Stromal cell of bone marrow (primary cell): ENCODE measurements around the gene TMPRSS11E.
"Not testable (repeated sequence)": the region's sequence is repeated elsewhere in the genome, so short reads cannot be mapped to it uniquely, and the experiment has no call there.

Experiments used
- DNase-seq: peaks from one replicate; pipeline ENCODE4 v3.0.0-alpha.2; 2012; ENCODE audit warnings: low read depth

TMPRSS11E gene, protein sequence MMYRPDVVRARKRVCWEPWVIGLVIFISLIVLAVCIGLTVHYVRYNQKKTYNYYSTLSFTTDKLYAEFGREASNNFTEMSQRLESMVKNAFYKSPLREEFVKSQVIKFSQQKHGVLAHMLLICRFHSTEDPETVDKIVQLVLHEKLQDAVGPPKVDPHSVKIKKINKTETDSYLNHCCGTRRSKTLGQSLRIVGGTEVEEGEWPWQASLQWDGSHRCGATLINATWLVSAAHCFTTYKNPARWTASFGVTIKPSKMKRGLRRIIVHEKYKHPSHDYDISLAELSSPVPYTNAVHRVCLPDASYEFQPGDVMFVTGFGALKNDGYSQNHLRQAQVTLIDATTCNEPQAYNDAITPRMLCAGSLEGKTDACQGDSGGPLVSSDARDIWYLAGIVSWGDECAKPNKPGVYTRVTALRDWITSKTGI

DNA sequence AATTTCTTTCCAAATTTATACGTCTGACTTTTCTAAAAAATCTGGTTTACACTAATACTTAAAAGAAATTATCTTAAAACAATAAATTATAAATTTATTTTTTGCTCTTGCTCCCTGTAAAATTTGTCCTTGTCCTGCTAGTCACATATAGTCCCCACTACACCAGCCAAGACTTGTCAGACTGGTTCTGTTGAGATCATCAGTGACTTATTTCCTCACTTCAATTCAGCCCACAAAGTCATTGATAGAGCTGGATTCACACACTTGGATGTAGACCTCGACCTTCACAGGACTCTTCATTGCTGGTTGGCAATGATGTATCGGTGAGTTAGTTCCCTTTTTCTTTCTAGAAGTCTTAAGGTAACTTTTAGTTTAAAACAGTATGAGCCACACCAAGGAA lies at the start of gene TMPRSS11E:
Gene TMPRSS11E (plus strand): TSS at position 263 of the 400 bp plus-strand sequence. CDS start 50 bp downstream, at position 313.
- DNase-seq: no peak

DNA sequence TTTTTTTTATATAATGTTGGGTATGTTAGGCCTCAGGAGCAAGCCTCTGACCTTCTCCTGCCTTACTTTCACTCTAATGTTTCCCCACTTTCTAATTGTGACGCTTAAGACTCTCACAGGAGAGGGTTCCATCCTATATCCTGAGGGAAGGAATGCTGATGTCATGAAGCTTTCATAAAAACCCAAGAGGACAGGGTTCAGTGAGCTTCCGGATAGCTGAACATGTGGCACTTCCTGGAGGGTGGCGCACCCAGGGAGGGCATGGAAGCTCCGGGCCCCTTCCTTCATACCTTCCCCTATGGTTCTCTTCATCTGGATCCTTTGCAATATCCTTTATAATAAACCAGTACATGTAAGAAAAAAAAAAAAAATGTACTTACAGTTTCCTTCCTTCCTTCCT lies 48.0 kb upstream of the TMPRSS11E start:
- no peak for DNase-seq

DNA sequence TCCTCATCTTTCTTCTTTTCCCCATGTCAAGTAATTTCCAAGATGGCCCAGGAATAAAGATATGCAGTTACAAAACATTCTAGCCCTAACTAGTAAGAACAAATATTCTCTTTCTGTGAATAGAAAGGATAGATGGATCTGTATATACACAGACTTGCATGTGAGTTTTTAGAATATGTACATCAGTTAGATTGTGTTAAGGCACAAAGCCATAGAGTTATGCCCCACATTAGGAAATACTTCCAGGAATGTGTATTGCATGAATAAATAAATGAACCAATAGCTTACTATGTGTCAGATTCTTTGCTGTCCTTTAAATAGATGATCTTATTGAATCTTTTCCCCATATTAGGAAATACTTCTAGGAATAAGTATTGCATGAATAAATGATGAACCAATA lies 46.0 kb upstream of the TMPRSS11E start:
- no peak for DNase-seq

DNA sequence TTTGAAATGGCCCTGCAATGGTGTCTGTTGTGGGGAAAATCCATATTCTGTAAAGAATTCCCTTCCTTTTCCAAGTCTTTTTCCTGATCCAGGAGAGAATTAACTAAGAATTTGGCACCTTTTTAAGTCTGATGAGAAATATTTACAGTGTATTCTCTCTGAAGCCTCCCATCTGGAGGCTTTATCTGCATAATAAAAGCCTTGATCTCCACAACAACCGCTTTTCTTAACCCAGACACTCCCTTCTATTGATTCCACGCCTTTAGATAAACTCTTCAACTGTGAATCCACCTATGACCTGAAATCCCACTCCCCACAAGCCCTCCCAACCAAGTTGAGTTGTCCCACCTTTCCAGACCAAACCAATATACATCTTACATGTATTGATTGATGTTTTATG lies 43.1 kb upstream of the TMPRSS11E start:
- DNase-seq: no peak

DNA sequence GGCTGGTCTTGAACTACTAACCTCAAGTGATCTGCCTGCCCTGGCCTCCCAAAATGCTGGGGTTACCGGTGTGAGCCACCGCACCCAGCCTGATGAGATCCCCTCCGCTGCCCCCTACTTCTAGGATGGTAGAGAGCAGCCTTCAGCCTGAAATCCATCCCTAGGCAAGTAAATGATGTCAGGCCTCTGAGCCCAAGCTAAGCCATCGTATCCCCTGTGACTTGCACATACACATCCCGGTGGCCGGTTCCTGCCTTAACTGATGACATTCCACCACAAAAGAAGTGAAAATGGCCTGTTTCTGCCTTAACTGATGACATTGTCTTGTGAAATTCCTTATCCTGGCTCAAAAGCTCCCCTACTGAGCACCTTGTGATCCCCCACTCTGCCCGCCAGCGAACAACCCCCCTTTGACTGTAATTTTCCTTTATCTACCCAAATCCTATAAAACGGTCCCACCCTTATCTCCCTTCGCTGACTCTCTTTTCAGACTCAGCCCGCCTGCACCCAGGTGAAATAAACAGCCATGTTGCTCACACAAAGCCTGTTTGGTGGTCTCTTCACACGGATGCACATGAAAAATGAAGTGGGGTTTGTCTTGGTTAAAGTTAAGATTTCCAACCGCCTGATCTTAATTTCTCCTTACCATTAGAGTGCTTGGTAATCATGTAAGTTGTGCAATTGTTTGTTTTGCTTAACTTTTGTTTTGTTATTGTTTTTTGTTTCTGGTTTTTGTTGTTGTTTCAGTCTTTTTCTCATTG lies 41.4 kb upstream of the TMPRSS11E start:
- not testable (repeated sequence) for DNase-seq

DNA sequence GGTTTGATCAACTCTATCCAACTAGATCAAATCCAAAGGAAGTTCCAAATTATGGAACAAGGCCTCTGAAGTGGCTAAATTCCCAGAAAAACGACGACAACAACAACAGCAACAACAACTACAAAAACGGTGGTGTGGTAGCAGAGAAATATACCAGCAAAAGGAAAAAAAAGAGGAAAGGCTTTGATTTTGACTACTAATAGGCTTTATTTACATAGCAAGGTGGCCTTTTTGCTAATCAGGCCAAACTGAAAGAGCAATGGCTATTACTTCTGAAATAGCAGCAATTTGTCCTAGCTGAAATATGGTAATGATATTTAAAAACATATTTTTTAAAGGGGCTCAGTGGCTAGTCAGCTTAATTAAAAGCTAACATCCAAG lies 40.8 kb upstream of the TMPRSS11E start:
- DNase-seq: no peak

DNA sequence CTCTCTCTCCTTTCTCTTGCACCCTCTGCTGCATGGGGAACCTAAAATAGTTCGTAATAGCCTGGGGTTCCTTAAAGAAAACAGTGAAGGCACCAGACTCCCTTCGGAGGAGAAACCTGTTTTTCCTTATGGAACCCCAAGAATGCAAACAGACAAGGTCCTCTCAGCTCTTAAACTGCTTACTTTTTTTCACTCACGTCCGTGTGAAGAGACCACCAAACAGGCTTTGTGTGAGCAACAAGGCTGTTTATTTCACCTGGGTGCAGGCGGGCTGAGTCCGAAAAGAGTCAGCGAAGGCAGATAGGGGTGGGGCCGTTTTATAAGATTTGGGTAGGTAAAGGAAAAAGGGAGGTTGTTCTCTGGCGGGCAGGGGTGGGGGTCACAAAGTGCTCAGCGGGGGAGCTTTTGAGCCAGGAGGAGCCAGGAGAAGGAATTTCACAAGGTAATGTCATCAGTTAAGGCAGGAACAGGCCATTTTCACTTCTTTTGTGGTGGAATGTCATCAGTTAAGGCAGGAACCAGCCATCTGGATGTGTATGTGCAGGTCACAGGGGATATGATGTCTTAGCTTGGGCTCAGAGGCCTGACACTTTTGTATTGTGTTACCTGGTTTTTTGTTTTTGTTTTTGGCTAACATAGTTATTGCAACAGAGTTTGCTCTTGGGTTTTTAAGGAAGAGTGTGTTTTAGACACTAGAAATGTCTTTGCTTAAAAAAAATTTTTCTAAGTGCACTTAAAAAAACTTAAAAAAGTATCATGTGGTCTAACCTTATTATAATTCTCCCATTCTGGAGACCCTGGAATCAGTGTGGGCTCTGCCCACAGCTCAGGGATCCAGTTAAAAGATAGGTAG lies 40.0 kb upstream of the TMPRSS11E start:
- not testable (repeated sequence) for DNase-seq

DNA sequence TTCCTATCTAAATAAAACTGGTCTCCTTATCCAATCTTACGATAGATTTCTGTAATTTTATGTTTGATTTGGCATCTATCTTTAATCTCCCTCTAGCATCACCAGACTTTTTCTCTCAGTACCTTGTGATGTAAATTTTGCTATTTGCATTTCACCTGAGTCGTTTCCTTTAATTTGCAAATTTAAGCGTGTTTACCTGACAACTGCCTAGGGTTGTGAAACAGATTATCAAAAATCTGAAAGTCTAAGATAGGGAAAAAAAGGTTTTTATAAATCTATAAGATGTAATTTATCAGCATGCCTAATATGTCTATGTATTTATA lies 39.4 kb upstream of the TMPRSS11E start:
- no peak for DNase-seq

DNA sequence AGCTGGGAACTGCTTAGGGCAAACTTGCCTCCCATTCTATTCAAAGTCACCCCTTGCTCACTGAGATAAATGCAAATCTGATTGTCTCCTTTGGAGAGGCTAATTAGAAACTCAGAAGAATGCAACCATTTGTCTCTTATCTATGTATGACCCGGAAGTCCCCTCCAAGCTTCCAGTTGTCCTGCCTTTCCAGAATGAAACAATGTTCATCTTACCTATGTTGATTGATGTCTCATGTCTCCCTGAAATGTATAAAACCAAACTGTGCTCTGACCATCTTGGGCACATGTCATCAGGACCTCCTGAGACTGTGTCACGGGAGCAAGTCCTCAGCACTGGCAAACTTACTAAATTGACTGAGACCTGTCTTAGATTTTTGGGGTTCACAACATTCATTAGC lies 37.1 kb upstream of the TMPRSS11E start:
- DNase-seq: no peak

DNA sequence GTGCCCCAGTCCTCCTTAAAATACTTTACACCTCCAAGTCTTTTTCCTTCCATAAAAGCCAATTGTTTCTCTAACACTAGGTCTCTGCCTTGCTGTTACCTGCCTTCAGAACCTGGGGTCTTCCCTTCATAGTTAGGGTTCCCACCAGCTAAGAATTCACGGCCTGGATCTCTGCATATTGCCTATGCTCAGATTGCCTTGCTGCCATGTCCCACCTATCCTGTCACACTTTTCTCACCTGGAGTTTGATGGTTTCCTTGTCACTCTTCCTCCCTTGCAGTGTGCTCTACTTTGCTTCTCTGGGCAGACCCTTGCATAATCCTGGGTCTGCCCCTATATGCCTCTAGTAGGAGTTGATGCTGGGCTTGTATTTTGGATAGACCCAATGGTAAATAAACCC lies 36.6 kb upstream of the TMPRSS11E start:
- DNase-seq: no peak

DNA sequence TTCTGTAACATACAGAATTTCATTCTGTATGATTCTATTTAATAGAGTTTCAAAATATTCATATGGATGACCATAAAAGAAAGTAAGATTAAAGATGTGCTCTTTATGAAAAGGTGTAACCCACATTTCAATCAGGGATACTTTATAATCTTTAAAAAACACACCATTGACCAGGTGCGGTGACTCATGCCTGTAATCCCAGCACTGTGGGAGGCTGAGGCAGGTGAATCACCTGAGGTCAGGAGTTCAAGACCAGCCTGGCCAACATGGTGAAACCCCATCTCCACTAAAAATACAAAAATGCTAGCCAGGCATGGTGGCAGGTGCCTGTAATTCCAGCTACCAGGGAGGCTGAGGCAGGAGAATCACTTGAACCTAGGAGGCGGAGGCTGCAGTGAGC lies 35.2 kb upstream of the TMPRSS11E start:
- DNase-seq: not testable (repeated sequence)

DNA sequence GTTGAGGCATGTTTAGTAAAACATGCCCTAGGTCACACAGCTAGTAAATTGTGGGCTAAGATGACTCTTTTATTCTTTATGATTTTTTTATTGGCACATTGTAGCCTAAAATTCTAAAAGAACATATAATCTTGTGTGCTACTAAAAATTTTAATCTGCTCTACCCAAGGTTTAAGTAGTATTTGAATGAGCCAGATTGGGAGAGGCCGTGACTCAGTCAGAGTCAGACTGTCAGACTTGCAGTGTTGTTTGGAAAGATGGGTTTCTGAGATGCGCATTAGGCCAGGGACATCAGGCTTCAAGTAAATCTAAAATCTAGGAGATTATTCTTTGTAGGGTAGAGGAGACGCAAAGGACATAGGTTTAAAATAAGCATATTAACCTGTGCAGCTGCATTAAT lies 30.7 kb upstream of the TMPRSS11E start:
- DNase-seq: peak; percentile 12

DNA sequence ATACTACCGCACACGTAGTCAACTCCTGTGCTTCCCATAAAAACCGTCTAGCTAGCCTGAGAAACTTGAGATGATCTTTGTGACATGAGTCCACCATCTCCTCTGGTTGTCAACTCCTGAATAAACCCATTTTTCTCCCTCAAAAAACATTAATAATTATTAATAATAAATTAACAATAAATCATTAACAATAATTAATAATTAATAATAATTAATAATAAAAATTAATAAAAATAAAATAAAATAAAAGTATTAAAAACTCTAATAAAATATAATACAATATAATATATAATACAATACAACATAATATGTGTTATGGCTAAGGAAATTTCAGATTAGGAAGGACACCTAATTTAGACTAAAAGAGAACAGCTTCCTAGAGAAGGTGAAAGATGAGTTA lies 20.7 kb upstream of the TMPRSS11E start:
- DNase-seq: no peak

DNA sequence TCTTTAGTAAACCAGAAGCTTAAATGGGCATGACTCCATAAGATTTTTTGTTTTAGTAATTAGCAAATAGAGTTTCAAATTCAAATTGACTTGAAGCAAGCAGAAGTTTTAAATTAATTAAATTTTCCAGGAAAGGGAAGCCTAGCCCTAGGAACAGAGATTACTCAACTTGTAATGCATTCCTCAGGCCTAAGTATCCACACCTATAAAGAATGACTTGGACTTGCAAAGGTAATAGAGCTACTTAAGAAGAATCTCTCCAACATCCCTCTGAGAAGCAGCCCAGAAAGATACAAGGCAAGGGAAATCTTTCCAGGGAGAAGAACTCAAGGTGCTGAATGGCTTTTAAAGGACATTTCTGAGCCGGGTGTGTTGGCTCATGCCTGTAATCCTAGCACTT lies 16.9 kb upstream of the TMPRSS11E start:
- no peak for DNase-seq

DNA sequence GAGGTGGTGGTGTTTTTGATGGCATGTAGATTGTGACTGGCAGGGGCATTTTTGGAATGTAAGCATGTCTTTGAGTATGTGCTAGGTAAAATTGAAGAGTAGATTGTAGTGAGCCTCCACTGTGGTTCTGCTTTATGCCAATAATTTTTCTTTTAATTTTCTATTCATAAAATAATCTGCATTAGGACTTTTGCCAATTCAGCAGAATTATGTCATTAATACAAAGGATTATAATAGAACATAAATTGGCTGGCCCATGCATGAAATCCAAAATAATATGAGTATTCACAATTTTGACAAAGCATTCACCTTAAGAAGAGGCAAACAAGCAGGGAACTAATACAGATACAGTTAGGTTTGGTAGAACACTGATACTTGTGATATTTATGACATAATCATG lies 14.9 kb upstream of the TMPRSS11E start:
- no peak for DNase-seq

DNA sequence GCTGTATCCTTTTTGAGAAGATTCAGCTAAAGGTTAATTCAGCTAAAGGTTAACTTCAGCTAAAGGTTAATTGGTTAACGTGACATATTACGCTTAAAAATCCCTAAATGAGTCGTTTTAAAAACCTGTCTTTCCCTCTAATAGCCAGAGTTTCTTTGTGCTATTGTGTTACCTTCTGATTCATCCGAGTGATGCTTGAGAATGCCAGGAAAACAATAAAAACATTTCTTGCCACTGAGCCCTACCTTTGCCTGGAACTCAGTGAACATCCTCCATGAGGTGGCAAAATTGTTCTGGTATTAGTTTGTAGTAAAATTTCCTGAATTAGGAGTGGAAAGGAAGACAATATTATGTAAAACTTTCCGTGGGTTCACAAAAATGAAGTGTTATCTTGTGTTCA lies 13.7 kb upstream of the TMPRSS11E start:
- DNase-seq: no peak

DNA sequence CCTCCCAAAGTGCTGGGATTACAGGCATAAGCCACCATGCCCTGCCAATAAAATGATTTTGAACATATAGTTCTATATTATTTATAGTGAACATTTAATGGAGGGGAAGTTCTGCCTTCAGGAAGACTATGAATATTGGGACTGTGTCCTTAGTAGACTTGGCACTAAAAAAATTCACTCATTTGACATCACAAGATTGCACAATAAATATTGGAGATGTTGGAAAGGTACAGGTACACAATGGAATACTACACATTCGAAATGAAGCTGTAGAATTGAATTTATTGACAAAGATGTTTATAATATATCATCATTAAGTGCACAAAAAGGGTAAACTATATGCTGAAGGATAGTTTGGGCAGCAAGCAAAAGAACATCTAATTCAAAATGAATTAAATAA lies 13.0 kb upstream of the TMPRSS11E start:
- no peak for DNase-seq

DNA sequence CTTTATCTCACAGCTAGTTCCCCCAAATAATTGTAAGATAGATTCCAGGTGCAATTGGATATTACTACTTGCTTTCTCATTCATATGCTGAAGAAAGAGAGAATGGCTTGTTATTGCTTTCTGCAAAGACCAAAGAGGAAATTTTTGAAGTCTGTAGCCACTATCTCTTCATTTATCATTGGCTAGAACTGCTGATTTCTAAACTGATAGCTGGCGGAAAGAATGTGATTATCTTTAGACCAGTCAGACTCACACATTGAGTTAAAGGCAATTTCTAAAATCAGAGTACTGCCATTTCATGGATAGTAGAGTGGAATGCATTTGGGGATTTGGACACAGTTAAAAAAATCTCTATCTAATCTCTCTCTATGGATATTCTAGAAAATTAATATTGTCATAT lies 12.4 kb upstream of the TMPRSS11E start:
- DNase-seq: no peak

DNA sequence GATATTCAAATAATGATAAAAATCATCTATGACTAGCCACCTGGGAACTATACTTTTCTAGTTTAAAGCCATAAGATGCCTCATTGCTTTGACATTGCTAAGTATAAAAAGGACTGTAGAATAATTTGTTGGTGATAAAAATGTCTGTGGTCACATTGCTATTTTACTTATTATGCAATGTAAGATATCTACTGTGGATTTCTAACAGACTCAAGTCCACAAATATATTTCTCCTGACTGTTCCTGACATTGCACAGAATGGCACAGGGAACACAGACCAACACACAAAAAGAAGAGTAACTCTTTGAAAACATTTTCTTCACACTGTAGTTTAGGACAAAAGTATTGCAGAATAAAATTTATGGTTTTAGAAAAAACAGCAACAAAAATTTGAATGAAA lies 2.2 kb upstream of the TMPRSS11E start:
- no peak for DNase-seq

DNA sequence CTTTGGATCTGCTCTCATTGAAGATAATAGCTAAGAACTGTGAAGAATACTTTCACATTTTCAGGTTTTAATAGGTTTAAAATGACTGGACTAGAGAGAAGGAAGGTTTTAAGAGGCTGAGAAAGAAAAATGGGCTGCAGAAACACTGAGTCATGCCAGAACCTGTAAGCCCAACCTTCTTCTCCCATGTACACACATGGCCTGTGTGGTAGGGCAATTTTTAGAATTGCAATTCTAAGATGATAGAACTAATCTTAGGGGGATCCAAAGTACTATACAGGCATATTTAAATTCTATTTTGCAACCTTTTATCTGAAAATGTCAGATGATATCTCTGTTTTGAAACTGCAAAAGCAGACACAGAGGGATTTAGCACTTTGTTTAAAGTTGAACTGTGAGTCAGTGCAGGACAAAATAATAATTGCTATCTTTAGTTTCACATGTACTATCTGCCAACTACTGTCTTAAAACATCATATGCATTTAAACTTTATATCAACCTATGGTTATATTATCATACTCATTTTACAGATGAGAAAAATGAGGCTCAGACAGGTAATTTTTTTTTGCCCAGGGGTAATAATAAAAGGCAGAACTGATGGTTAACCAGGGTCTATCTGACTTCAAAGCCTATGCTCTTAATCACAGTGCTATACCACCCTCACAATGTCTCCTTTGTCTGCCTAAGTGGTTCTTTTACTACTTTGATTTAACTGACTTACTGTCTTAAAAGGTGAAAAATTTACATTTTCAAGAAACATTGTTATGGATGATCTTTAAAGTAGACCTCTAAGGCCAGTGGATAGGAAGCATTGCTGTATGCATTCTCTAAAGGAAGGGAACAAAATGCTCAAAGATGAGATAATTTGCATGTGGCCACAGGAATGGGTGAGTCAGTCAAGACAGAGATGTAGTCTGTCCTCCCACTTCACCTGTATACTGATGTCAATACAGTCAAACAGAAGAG lies 4.3 kb downstream of the TMPRSS11E start:
- DNase-seq: no peak

DNA sequence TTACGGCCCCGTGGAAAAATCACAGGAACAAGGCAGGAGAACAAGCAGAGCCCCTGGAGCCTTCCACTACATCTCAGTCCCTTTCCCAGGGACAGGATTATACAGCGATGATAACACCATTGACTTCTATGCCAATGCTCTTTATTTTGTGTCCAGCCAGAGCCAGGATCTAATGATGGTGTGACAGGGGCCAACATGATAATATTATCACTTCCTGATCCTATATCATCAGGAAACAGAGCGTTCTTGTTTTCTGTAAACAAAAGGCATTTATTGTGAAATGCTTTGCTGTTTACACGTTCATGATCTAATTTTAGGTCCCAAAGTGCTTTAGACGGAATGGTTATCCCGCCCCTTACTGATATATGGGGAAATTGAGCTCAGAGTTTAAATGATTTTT lies 12.8 kb downstream of the TMPRSS11E start:
- DNase-seq: no peak

DNA sequence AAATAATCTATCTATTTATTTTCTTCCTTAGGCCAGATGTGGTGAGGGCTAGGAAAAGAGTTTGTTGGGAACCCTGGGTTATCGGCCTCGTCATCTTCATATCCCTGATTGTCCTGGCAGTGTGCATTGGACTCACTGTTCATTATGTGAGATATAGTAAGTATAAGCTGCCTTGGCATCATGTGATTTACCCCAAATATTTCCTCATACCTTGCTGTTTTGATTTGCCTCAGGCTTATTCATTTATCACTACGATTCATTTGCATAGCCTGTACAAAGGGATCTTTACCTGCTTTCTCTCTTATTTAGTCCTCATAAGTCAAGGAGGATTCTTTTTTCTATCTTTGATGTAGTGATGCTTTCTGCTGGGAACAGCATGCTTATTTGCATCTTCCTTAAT lies 14.5 kb downstream of the TMPRSS11E start:
- DNase-seq: no peak
